Vagina (tissue), 2 donors: ENCODE data around the gene ANO9.

Source experiments
- POLR2A ChIP-seq, 2 donors: fragments of 450-650 bp; IDR thresholded peaks; one replicate each; pipeline ENCODE4 v1.6.1; 2017; ENCODE audit warnings: antibody characterized with exemption in 2 of 2, mild to moderate bottlenecking in 2 of 2, moderate library complexity in 2 of 2
- POLR2AphosphoS5 ChIP-seq, 2 donors: sonication (generic); formaldehyde crosslinking; IDR thresholded peaks; one replicate each; pipeline ENCODE4 v1.9.0; 2017; ENCODE audit warnings: antibody characterized with exemption in 2 of 2, mild to moderate bottlenecking in 2 of 2, low read depth in 1 of 2; ENCODE audit not compliant: insufficient read depth in 1 of 2
- TF ChIP-seq, protein P1 (sequence below), 3 experiments: fragments of 450-650 bp in 2 of 3; fragments of 200-600 bp in 1 of 3; sonication (generic) in 1 of 3; IDR thresholded peaks; one replicate each; pipeline ENCODE4 v1.5.1; 2017 to 2019; ENCODE audit warnings: antibody characterized with exemption in 3 of 3, mild to moderate bottlenecking in 2 of 3, moderate library complexity in 2 of 3

DNA sequence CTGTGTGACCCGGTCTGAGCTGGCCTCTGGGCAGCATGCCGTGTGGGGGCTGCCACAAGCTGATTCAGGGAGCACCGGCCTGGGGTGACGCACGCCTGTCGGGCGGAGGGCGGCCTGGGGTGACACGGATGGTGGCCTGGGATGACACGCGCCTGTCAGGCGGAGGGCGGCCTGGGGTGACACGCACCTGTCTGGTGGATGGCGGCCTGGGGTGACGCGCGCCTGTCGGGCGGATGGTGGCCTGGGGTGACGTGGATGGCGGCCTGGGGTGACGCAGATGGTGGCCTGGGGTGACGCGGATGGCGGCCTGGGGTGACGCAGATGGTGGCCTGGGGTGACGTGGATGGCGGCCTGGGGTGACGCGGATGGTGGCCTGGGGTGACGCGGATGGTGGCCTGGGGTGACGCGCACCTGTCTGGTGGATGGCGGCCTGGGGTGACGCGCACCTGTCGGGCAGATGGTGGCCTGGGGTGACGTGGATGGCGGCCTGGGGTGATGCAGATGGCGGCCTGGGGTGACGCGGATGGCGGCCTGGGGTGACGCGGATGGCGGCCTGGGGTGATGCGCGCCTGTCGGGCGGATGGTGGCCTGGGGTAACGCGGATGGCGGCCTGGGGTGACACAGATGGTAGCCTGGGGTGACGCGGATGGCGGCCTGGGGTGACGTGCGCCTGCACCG, 29.8 kb upstream of the ANO9 start:
- TF ChIP-seq, protein P1, sequence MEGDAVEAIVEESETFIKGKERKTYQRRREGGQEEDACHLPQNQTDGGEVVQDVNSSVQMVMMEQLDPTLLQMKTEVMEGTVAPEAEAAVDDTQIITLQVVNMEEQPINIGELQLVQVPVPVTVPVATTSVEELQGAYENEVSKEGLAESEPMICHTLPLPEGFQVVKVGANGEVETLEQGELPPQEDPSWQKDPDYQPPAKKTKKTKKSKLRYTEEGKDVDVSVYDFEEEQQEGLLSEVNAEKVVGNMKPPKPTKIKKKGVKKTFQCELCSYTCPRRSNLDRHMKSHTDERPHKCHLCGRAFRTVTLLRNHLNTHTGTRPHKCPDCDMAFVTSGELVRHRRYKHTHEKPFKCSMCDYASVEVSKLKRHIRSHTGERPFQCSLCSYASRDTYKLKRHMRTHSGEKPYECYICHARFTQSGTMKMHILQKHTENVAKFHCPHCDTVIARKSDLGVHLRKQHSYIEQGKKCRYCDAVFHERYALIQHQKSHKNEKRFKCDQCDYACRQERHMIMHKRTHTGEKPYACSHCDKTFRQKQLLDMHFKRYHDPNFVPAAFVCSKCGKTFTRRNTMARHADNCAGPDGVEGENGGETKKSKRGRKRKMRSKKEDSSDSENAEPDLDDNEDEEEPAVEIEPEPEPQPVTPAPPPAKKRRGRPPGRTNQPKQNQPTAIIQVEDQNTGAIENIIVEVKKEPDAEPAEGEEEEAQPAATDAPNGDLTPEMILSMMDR (IDR thresholded peaks at IDR 0.05), result no peak
- TF ChIP-seq POLR2A (IDR thresholded peaks at IDR 0.05) (no peak), POLR2AphosphoS5 (IDR thresholded peaks at IDR 0.05; ENCODE audit: insufficient read depth in 1 of 2, low read depth in 1 of 2) (no peak)
